Measurements from ENCODE around the gene RNASE8.

Gene RNASE8

GRCh38 chr14:21092273-21093011 lies 34.8 kb downstream of the RNASE8 start:
- no peak overlapping the region for H3K4me3 Mint-ChIP-seq
- intact Hi-C loops (cut with micrococcal nuclease), result loop anchor here (1.0 kb wide), 1 partner anchor 24 kb away; no protein-coding TSS in a partner anchor
- no peaks in the 10 kb centered on the region for H3K9me3 Mint-ChIP-seq
- H3K36me3 Mint-ChIP-seq (ENCODE audit: low read depth), result peaks cover 62% of the 10 kb centered on the region
- H3K27ac Mint-ChIP-seq, result no peak overlapping the region
- peaks cover 60% of the 10 kb centered on the region for H3K4me1 Mint-ChIP-seq (ENCODE audit: low read depth)
- no peaks in the 10 kb centered on the region for H3K27me3 Mint-ChIP-seq

- H3K27ac Mint-ChIP-seq, result no peak overlapping the region
- peaks cover 58% of the 10 kb centered on the region for H3K4me1 Mint-ChIP-seq (ENCODE audit: low read depth)
- intact Hi-C loops (cut with micrococcal nuclease), result no loop called here
- H3K27me3 Mint-ChIP-seq, result no peaks in the 10 kb centered on the region
- H3K9me3 Mint-ChIP-seq, result no peaks in the 10 kb centered on the region
- H3K36me3 Mint-ChIP-seq (ENCODE audit: low read depth), result peaks cover 56% of the 10 kb centered on the region
- no peak overlapping the region for H3K4me3 Mint-ChIP-seq
Observed at GRCh38 chr14:21093018-21093417, 35.4 kb downstream of the RNASE8 start.

GRCh38 chr14:21093769-21094681 lies 36.4 kb downstream of the RNASE8 start:
- Mint-ChIP-seq H3K4me3 (no peak overlapping the region), H3K27ac (no peak overlapping the region), H3K9me3 (no peaks in the 10 kb centered on the region), H3K36me3 (ENCODE audit: low read depth) (peaks cover 46% of the 10 kb centered on the region), H3K4me1 (ENCODE audit: low read depth) (peaks cover 55% of the 10 kb centered on the region), H3K27me3 (no peaks in the 10 kb centered on the region)
- intact Hi-C loops (cut with micrococcal nuclease), result no loop called here

- Mint-ChIP-seq H3K27ac (no peak overlapping the region), H3K36me3 (ENCODE audit: low read depth) (peaks cover 30% of the 10 kb centered on the region), H3K4me3 (no peak overlapping the region), H3K4me1 (ENCODE audit: low read depth) (peaks cover 57% of the 10 kb centered on the region), H3K27me3 (no peaks in the 10 kb centered on the region), H3K9me3 (no peaks in the 10 kb centered on the region)
- intact Hi-C loops (cut with micrococcal nuclease), result loop anchor here (2.0 kb wide), 1 partner anchor 81 kb away; no protein-coding TSS in a partner anchor
Observed at GRCh38 chr14:21095430-21096205, 38.0 kb downstream of the RNASE8 start.

GRCh38 chr14:21096438-21096837 lies 38.8 kb downstream of the RNASE8 start:
- Mint-ChIP-seq H3K4me3 (no peak overlapping the region), H3K27ac (no peak overlapping the region), H3K9me3 (no peaks in the 10 kb centered on the region), H3K4me1 (ENCODE audit: low read depth) (peaks cover 56% of the 10 kb centered on the region), H3K27me3 (no peaks in the 10 kb centered on the region), H3K36me3 (ENCODE audit: low read depth) (peaks cover 22% of the 10 kb centered on the region)
- intact Hi-C loops (cut with micrococcal nuclease), result loop anchor here (2.0 kb wide), 1 partner anchor 82 kb away; no protein-coding TSS in a partner anchor

- H3K27ac Mint-ChIP-seq, result peak overlapping the region; percentile 54
- H3K4me1 Mint-ChIP-seq (ENCODE audit: low read depth), result peaks cover 54% of the 10 kb centered on the region
- H3K27me3 Mint-ChIP-seq, result no peaks in the 10 kb centered on the region
- H3K36me3 Mint-ChIP-seq (ENCODE audit: low read depth), result peaks cover 15% of the 10 kb centered on the region
- intact Hi-C loops (cut with micrococcal nuclease), result loop anchor here (2.0 kb wide), 1 partner anchor 82 kb away; no protein-coding TSS in a partner anchor
- H3K4me3 Mint-ChIP-seq, result peak overlapping the region; percentile 68
- H3K9me3 Mint-ChIP-seq, result no peaks in the 10 kb centered on the region
Observed at GRCh38 chr14:21096978-21097635, 39.5 kb downstream of the RNASE8 start.

GRCh38 chr14:21097636-21098075 lies 40.0 kb downstream of the RNASE8 start:
- intact Hi-C loops (cut with micrococcal nuclease), result loop anchor here (2.0 kb wide), 1 partner anchor 83 kb away; no protein-coding TSS in a partner anchor
- Mint-ChIP-seq H3K27ac (peak overlapping the region; percentile 54), H3K4me3 (peak overlapping the region; percentile 68), H3K27me3 (no peaks in the 10 kb centered on the region), H3K9me3 (no peaks in the 10 kb centered on the region), H3K4me1 (ENCODE audit: low read depth) (peaks cover 55% of the 10 kb centered on the region), H3K36me3 (ENCODE audit: low read depth) (peaks cover 10% of the 10 kb centered on the region)

GRCh38 chr14:21098076-21098891 lies 40.7 kb downstream of the RNASE8 start, which contains the start of gene ZNF219:
ZNF219 (minus strand) TSS chr14:21098655; CDS start chr14:21093591, 5,064 bp downstream.
- intact Hi-C loops (cut with micrococcal nuclease), result no loop called here
- peak within 1 kb of the TSS; percentile 71 for H3K4me3 Mint-ChIP-seq

GRCh38 chr14:21098892-21099595 lies 41.4 kb downstream of the RNASE8 start:
- Mint-ChIP-seq H3K27me3 (no peaks in the 10 kb centered on the region), H3K4me3 (peak overlapping the region; percentile 71), H3K9me3 (no peaks in the 10 kb centered on the region), H3K27ac (peak overlapping the region; percentile 19), H3K4me1 (ENCODE audit: low read depth) (peaks cover 50% of the 10 kb centered on the region), H3K36me3 (ENCODE audit: low read depth) (no peaks in the 10 kb centered on the region)
- intact Hi-C loops (cut with micrococcal nuclease), result no loop called here

More at GRCh38 chr14:21098076-21098891, 40.7 kb downstream of the RNASE8 start, which contains the start of gene ZNF219:
- Mint-ChIP-seq H3K27me3 (no peaks in the 10 kb centered on the region), H3K27ac (peak within 1 kb of the TSS; percentile 54), H3K36me3 (ENCODE audit: low read depth) (peaks cover 3% of the 10 kb centered on the region), H3K9me3 (no peaks in the 10 kb centered on the region), H3K4me1 (ENCODE audit: low read depth) (peaks cover 53% of the 10 kb centered on the region)

GRCh38 chr14:21099596-21099985 lies 42.0 kb downstream of the RNASE8 start:
- Mint-ChIP-seq H3K27ac (peak overlapping the region; percentile 19), H3K27me3 (no peaks in the 10 kb centered on the region), H3K4me3 (peak overlapping the region; percentile 71), H3K4me1 (ENCODE audit: low read depth) (peaks cover 47% of the 10 kb centered on the region), H3K9me3 (no peaks in the 10 kb centered on the region), H3K36me3 (ENCODE audit: low read depth) (no peaks in the 10 kb centered on the region)
- intact Hi-C loops (cut with micrococcal nuclease), result no loop called here

- H3K4me1 Mint-ChIP-seq (ENCODE audit: low read depth), result peaks cover 56% of the 10 kb centered on the region
- no peaks in the 10 kb centered on the region for H3K36me3 Mint-ChIP-seq (ENCODE audit: low read depth)
- no peaks in the 10 kb centered on the region for H3K9me3 Mint-ChIP-seq
- intact Hi-C loops (cut with micrococcal nuclease), result no loop called here
- no peak within 1 kb of the TSS for H3K4me3 Mint-ChIP-seq
- no peaks in the 10 kb centered on the region for H3K27me3 Mint-ChIP-seq
- peak within 1 kb of the TSS; percentile 20 for H3K27ac Mint-ChIP-seq
Observed at GRCh38 chr14:21100931-21101330, 43.3 kb downstream of the RNASE8 start, which contains the start of gene TMEM253. TMEM253 (plus strand) TSS chr14:21101066; CDS start chr14:21101344, 278 bp downstream.
